KOPT-K1 (cell line): Measurements from ENCODE around the gene CTNNBIP1.

Source experiments
- H3K27ac ChIP-seq: fragments of 200-600 bp; sonication (generic); 2 replicates; pipeline ENCODE4 v1.5.1; 2016; ENCODE audit warnings: antibody characterized with exemption, mild to moderate bottlenecking, low read depth, low read length; ENCODE audit not compliant: poor library complexity, severe bottlenecking
- H3K36me3 ChIP-seq: fragments of 200-600 bp; sonication (generic); 2 replicates; pipeline ENCODE4 v1.5.1; 2017; ENCODE audit warnings: antibody characterized with exemption, mild to moderate bottlenecking, low read length, moderate library complexity; ENCODE audit not compliant: insufficient read depth
- H3K9me3 ChIP-seq: fragments of 200-600 bp; sonication (generic); 2 replicates; pipeline ENCODE4 v1.5.1; 2017; ENCODE audit warnings: antibody characterized with exemption, low read length, mild to moderate bottlenecking; ENCODE audit not compliant: insufficient read depth, poor library complexity, severe bottlenecking

The CTNNBIP1 gene

GRCh38 chr1:9891207-9891606, 18.9 kb downstream of the CTNNBIP1 start:
- Histone ChIP-seq H3K27ac (no peak overlapping the region), H3K9me3 (no peaks in the 10 kb centered on the region), H3K36me3 (no peaks in the 10 kb centered on the region)

DNA sequence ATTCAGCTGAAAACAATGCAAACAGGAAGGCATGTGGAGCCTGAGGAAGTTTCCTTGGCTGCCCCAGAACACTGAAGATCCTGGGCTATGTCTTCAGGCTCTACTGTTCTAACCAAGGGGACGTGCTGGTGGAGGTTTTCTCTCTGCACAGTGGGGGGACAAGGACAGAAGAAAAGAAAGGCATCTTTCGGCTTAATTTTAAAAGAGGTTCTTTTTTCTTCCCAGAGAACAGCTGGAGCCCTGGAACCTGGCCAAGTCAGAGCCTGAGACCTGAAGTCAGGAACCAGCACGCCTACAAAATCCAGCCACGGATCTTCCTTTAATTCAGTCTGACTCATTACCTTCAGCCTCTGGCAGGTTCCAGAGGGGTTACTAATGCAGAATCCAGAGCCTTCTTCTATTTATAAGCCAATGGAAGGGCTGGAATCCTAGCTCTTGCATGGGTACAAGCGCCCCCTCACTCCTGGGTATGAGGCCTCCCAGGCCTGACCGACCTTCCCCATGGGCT, 19.8 kb downstream of the CTNNBIP1 start:
- no peak overlapping the region for H3K27ac ChIP-seq
- H3K9me3 ChIP-seq = no peaks in the 10 kb centered on the region
- H3K36me3 ChIP-seq = no peaks in the 10 kb centered on the region

DNA sequence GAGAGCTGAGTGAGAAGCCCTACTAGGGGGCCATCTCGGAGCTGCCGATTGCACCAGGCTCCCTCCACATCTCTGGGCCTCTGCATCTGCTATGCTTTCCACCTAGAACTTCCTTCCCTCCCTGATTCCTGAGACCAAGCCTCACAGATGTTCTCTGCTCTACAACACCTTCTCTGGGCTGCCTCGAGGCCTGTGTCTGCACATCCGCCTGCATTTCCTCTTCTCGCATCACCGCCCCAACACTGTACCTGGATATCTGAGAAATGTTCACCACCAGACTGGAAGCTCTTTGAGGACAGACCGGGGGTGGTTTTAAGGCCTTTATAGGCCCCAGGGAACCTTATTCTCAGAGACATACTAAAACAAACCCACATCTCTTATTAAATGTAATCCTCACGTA, 20.7 kb downstream of the CTNNBIP1 start:
- Histone ChIP-seq H3K27ac (no peak overlapping the region), H3K9me3 (no peaks in the 10 kb centered on the region), H3K36me3 (no peaks in the 10 kb centered on the region)

DNA sequence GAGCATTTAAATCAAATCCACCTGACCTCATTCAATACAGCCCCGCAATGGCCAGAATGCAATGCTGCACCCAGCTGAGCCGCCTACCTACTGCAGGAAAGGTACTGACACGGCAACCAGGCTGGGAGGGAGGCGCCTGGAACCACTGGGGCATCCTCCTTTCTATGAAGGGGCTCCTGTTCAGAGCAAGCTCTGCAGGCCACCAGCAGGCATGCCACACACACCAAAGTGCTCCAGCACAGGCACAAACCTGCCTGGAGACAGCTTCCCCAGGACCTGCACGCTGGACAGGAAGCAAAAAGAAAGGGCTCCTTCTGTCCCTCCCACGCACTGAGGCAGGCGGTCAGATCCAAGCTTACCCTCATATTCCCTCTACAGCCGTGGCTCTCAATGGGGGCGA, 21.2 kb downstream of the CTNNBIP1 start:
- no peaks in the 10 kb centered on the region for H3K9me3 ChIP-seq
- H3K36me3 ChIP-seq = no peaks in the 10 kb centered on the region
- H3K27ac ChIP-seq = no peak overlapping the region

DNA sequence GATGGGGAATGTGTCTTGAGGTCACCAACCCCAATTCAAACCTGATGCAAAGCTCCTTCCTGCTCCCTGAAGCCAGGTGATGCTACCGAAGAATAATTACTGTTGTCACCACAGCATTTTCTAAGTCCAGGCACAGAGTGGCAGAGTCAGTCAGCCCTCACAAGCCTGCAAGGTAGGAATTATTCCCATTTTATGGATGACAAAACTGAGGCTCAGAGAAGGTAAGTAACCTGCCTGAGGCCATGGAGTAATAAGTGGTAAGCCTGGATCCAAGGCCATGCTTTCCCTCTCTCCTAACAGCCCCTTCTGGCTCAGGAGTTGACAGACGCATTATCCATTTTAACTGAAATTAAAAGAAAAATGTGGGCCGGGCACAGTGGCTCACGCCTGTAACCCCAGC, 23.0 kb downstream of the CTNNBIP1 start:
- Histone ChIP-seq H3K36me3 (no peaks in the 10 kb centered on the region), H3K9me3 (no peaks in the 10 kb centered on the region), H3K27ac (no peak overlapping the region)

GRCh38 chr1:9886092-9886742, 23.9 kb downstream of the CTNNBIP1 start:
- Histone ChIP-seq H3K27ac (no peak overlapping the region), H3K9me3 (no peaks in the 10 kb centered on the region), H3K36me3 (no peaks in the 10 kb centered on the region)

DNA sequence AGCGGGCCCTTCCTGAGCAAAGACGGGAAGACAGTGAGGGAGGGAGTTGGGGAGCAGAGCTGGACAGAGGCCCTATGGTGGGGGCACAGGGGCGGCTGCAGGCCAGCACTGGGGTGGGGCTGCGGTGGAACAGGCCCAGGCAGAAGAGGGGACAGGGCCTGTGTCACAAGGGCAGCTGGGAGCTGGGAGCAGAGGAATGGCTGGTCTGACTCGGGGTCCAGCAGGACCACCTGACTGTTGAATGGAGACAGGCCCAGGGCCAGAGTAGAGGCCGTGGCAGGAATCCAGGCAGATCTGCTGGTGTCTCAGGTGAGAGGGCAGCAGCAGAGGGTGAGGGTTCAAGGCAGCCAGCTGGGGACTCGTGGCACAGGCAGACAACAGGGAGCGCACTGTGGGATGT, 25.3 kb downstream of the CTNNBIP1 start:
- Histone ChIP-seq H3K36me3 (no peaks in the 10 kb centered on the region), H3K9me3 (no peaks in the 10 kb centered on the region), H3K27ac (no peak overlapping the region)

DNA sequence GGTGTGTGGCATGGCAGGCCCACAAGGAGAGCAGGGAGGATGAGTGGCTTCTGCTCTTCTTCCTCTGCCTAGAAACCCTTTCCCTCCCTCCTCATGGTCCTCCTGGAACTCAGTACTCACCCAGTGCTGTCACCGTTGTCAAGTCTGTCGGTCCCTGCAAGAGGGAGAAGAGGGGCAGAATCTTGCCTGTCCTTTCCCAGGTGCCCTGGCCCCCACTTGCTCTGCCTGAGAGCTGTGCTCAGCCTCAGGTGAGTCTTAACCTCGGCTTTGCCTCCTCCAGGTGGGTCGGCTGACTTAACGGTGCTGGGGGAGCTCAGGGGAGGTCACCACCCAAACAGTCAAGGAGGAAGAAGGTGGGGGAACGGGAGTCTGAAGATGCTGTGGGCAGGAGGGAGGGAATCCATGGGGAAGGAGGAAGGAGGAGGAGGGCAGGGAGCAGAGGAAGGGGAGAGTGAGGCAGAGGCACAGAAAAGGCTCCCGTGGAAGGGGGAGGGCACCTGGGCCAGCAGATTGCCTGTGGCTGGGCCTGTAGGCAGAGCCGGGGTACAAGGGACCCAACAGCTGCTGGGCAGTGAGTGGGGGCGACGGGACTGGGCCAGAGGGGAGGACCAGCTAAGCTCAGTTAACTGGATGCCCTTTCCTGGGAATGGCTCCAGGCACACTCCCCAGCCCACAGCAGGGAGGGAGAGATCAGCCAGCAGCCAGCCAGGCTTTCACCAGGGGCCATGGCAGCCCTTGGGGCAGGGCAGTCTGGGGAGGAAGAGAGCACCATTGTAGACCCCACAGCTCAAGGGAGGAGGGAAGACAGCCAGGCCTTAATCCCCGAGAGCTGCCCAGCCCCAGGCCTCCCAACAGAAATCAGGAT, 26.3 kb downstream of the CTNNBIP1 start:
- H3K36me3 ChIP-seq = no peaks in the 10 kb centered on the region
- H3K9me3 ChIP-seq = no peaks in the 10 kb centered on the region
- H3K27ac ChIP-seq = peak overlapping the region; percentile 53

DNA sequence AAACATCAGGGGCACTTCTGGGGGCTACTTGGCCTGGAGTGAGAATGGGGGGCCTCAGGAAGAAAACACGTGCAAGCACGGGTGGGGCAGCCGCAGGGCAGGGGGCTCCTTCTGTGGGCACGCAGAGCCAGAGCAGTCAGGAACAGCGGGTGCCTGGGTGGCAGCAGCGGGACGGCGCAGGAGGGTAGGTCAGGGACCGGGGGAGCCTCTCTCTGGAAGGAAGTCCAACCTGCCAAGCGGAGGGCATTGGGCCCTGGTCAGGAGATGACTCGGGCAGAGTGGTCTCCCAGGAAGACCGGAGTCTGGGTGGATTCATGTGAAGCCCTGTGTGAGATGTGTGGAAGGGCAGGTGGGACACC, 27.1 kb downstream of the CTNNBIP1 start:
- H3K27ac ChIP-seq = peak overlapping the region; percentile 53
- H3K36me3 ChIP-seq = no peaks in the 10 kb centered on the region
- H3K9me3 ChIP-seq = no peaks in the 10 kb centered on the region

- Histone ChIP-seq H3K36me3 (no peaks in the 10 kb centered on the region), H3K27ac (peak overlapping the region; percentile 53), H3K9me3 (no peaks in the 10 kb centered on the region)
These were observed 27.6 kb downstream of the CTNNBIP1 start for GRCh38 chr1:9882296-9882944.

GRCh38 chr1:9881838-9882249, 28.2 kb downstream of the CTNNBIP1 start:
- Histone ChIP-seq H3K9me3 (no peaks in the 10 kb centered on the region), H3K36me3 (no peaks in the 10 kb centered on the region), H3K27ac (peak overlapping the region; percentile 53)

- Histone ChIP-seq H3K36me3 (no peaks in the 10 kb centered on the region), H3K9me3 (no peaks in the 10 kb centered on the region), H3K27ac (no peak overlapping the region)
These were observed 31.7 kb downstream of the CTNNBIP1 start for GRCh38 chr1:9878404-9878803.

DNA sequence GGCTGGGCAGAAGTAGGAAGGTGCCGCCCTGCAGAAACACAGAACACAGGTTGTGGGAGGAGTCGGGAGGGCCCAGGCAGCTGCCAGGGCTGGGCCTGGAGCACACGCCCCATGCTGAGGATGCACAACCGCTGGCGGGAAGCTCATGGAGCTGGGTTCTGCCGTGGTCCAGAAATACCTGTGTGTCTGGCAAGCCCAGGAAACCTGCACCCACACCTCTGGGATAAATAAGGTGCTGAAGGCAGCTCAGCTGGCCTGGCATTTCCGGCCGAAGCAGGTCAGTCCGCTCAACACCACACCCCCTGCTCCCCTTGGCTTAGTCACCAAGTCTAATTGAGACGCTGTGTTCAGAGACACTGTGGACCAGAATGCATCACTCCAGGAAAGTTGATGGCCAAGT, 32.1 kb downstream of the CTNNBIP1 start:
- H3K9me3 ChIP-seq = no peaks in the 10 kb centered on the region
- no peak overlapping the region for H3K27ac ChIP-seq
- H3K36me3 ChIP-seq = no peaks in the 10 kb centered on the region

DNA sequence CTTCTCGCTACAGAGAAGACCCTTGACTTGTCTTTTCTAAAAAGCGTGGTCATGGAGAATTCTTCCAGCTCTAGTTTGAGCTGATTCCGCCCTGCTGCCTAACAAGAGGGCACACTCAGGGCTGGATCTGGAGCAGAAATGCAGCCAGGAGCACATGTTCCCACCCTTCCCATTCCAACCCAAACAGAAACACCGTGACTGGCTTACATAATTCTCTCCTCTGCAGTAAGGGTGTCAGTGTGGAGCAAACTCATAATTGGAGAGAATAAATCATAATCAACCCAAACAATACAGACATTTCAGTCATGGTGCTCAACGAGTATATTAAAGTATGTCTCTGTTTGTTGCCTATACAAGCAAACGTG, 34.5 kb downstream of the CTNNBIP1 start:
- Histone ChIP-seq H3K9me3 (no peaks in the 10 kb centered on the region), H3K36me3 (no peaks in the 10 kb centered on the region), H3K27ac (no peak overlapping the region)

- Histone ChIP-seq H3K9me3 (no peaks in the 10 kb centered on the region), H3K27ac (no peak overlapping the region), H3K36me3 (no peaks in the 10 kb centered on the region)
These were observed 35.0 kb downstream of the CTNNBIP1 start for GRCh38 chr1:9874959-9875635.
